B cell (primary cell): Measurements from ENCODE around the gene KDM7A.

Experiments used
- CTCF ChIP-seq: fragments of 200-600 bp; IDR thresholded peaks from one replicate; pipeline ENCODE4 v1.8.0; 2022; ENCODE audit warnings: antibody characterized with exemption, mild to moderate bottlenecking
- EZH2 ChIP-seq: IDR thresholded peaks from 2 replicates; pipeline ENCODE4 v1.6.1; 2012; ENCODE audit warnings: borderline replicate concordance, low read depth, mild to moderate bottlenecking, moderate library complexity, low read length; ENCODE audit not compliant: insufficient read depth, poor library complexity, severe bottlenecking

GRCh38 chr7:140146574-140146973, 30.2 kb downstream of the KDM7A start:
- TF ChIP-seq EZH2 (no peak), CTCF (no peak)
